Fibroblast of the aortic adventitia (primary cell): ENCODE data around the gene OR51A7. TPM values are rescaled to one million over a fixed set of nuclear protein-coding genes. Genes with fewer than 3 reads are reported as not detected.

Source experiments
- DNase-seq: peaks from one replicate; pipeline ENCODE4 v3.0.0-alpha.2; 2010; ENCODE audit warnings: low read depth
- H3K4me3 ChIP-seq: 2 replicates; pipeline ENCODE4 v1.5.1; 2011; ENCODE audit warnings: low read depth, mild to moderate bottlenecking, control low read depth, low read length, moderate library complexity
- CTCF ChIP-seq: IDR thresholded peaks from 2 replicates; pipeline ENCODE4 v1.5.1; 2011; ENCODE audit warnings: mild to moderate bottlenecking, low read length, control low read depth, inconsistent platforms; ENCODE audit not compliant: insufficient read depth
- total RNA-seq: library from RNA; depleted of rRNA; stranded (reverse); fragments of >200 nt; gene quantifications from 2 replicates; pipeline ENCODE4 v1.2.3, GENCODE V29; 2012; ENCODE audit warnings: low replicate concordance

OR51A7 gene
- total RNA-seq, 1 donor, result not detected

GRCh38 chr11:4882543-4882942 is 21.0 kb upstream of the OR51A7 start:
- DNase-seq, result no peak
- TF ChIP-seq CTCF, result no peak

GRCh38 chr11:4884361-4884760 is 19.2 kb upstream of the OR51A7 start:
- TF ChIP-seq CTCF, result no peak
- DNase-seq, result no peak
- no peak overlapping the region for H3K4me3 ChIP-seq

More at GRCh38 chr11:4882543-4882942, 21.0 kb upstream of the OR51A7 start:
- H3K4me3 ChIP-seq, result no peak overlapping the region

GRCh38 chr11:4886186-4886585 is 17.4 kb upstream of the OR51A7 start:
- no peak for TF ChIP-seq CTCF
- no peak overlapping the region for H3K4me3 ChIP-seq
- no peak for DNase-seq

- no peak overlapping the region for H3K4me3 ChIP-seq
- no peak for DNase-seq
- TF ChIP-seq CTCF, result no peak
Observed at GRCh38 chr11:4887591-4887990, 16.0 kb upstream of the OR51A7 start.

- no peak for DNase-seq
- no peak for TF ChIP-seq CTCF
- no peak overlapping the region for H3K4me3 ChIP-seq
Observed at GRCh38 chr11:4890279-4890678, 13.3 kb upstream of the OR51A7 start.

GRCh38 chr11:4891996-4892640 is 11.5 kb upstream of the OR51A7 start:
- peak; percentile 75 for DNase-seq
- no peak overlapping the region for H3K4me3 ChIP-seq
- TF ChIP-seq CTCF, result peak; percentile 19

- TF ChIP-seq CTCF, result no peak
- H3K4me3 ChIP-seq, result no peak overlapping the region
- DNase-seq, result no peak
Observed at GRCh38 chr11:4916581-4916980, 13.0 kb downstream of the OR51A7 start.
